CD4-positive, alpha-beta T cell treated with Interleukin-6 at 100 ng/mL for 8 hours (primary cell): Measurements from ENCODE around the gene NMNAT3.

ENCODE experiments used
- DNase-seq: peaks from one replicate; pipeline ENCODE4 v3.0.0-alpha.2; 2020; ENCODE audit warnings: mixed read lengths, low spot score

The NMNAT3 gene

GRCh38 chr3:139675327-139675726, 2.4 kb downstream of the NMNAT3 start:
- DNase-seq = no peak

- no peak for DNase-seq
Observed at GRCh38 chr3:139674571-139675260, 3.1 kb downstream of the NMNAT3 start.

- no peak for DNase-seq
Observed at GRCh38 chr3:139672884-139673283, 4.9 kb downstream of the NMNAT3 start.

GRCh38 chr3:139671863-139672646, 5.7 kb downstream of the NMNAT3 start:
- DNase-seq = no peak

GRCh38 chr3:139671107-139671506, 6.7 kb downstream of the NMNAT3 start:
- no peak for DNase-seq

GRCh38 chr3:139670196-139670595, 7.6 kb downstream of the NMNAT3 start:
- DNase-seq = no peak

GRCh38 chr3:139668332-139668731, 9.4 kb downstream of the NMNAT3 start:
- DNase-seq = no peak

- DNase-seq = no peak
Observed at GRCh38 chr3:139664958-139665357, 12.8 kb downstream of the NMNAT3 start.

- no peak for DNase-seq
Observed at GRCh38 chr3:139660269-139660668, 17.5 kb downstream of the NMNAT3 start.

GRCh38 chr3:139659511-139659910, 18.3 kb downstream of the NMNAT3 start:
- no peak for DNase-seq

GRCh38 chr3:139657936-139658335, 19.8 kb downstream of the NMNAT3 start:
- DNase-seq = no peak

GRCh38 chr3:139657434-139657833, 20.3 kb downstream of the NMNAT3 start:
- DNase-seq = no peak

GRCh38 chr3:139655909-139656595, 21.7 kb downstream of the NMNAT3 start:
- no peak for DNase-seq

GRCh38 chr3:139654637-139655365, 23.0 kb downstream of the NMNAT3 start:
- DNase-seq = no peak

- DNase-seq = no peak
Observed at GRCh38 chr3:139653582-139653981, 24.2 kb downstream of the NMNAT3 start.

- no peak for DNase-seq
Observed at GRCh38 chr3:139652561-139652960, 25.2 kb downstream of the NMNAT3 start.

- no peak for DNase-seq
Observed at GRCh38 chr3:139647866-139648435, 29.8 kb downstream of the NMNAT3 start.

- DNase-seq = no peak
Observed at GRCh38 chr3:139646512-139646911, 31.3 kb downstream of the NMNAT3 start.

- no peak for DNase-seq
Observed at GRCh38 chr3:139642996-139643395, 34.8 kb downstream of the NMNAT3 start.

- no peak for DNase-seq
Observed at GRCh38 chr3:139640456-139640855, 37.3 kb downstream of the NMNAT3 start.

GRCh38 chr3:139639662-139640061, 38.1 kb downstream of the NMNAT3 start:
- DNase-seq = no peak

GRCh38 chr3:139638518-139638917, 39.3 kb downstream of the NMNAT3 start:
- no peak for DNase-seq
